H9 (cell line): ENCODE measurements around the gene MGAT5B. TPM values are rescaled to one million over a fixed set of nuclear protein-coding genes. Genes with fewer than 3 reads are reported as not detected.

Source experiments
- DNase-seq: peaks from one replicate; pipeline ENCODE4 v3.0.0-alpha.2; 2017
- H2AFZ ChIP-seq: one replicate; pipeline ENCODE4 v1.6.1; 2013; ENCODE audit warnings: mild to moderate bottlenecking, low read length, control low read depth, moderate library complexity
- H2AK5ac ChIP-seq: 2 replicates; pipeline ENCODE4 v1.6.1; 2013; ENCODE audit warnings: low read length, control low read depth, mixed read lengths; ENCODE audit not compliant: insufficient read length
- H2BK120ac ChIP-seq: one replicate; pipeline ENCODE4 v1.6.1; 2013; ENCODE audit warnings: low read depth, mild to moderate bottlenecking, low read length, control low read depth, inconsistent platforms; ENCODE audit not compliant: poor library complexity, severe bottlenecking
- H2BK12ac ChIP-seq: 2 replicates; pipeline ENCODE4 v1.6.1; 2013; ENCODE audit warnings: low read length, control low read depth, mixed read lengths, low read depth; ENCODE audit not compliant: insufficient read length
- H2BK15ac ChIP-seq: 2 replicates; pipeline ENCODE4 v1.6.1; 2013; ENCODE audit warnings: low read depth, low read length, control low read depth
- H2BK20ac ChIP-seq: one replicate; pipeline ENCODE4 v1.6.1; 2013; ENCODE audit warnings: low read depth, mild to moderate bottlenecking, low read length, control low read depth, inconsistent platforms; ENCODE audit not compliant: poor library complexity, severe bottlenecking
- H2BK5ac ChIP-seq: 2 replicates; pipeline ENCODE4 v1.6.1; 2013; ENCODE audit warnings: low read length, control low read depth, mixed read lengths; ENCODE audit not compliant: insufficient read length
- H3K14ac ChIP-seq: 2 replicates; pipeline ENCODE4 v1.6.1; 2013; ENCODE audit warnings: low read length, control low read depth; ENCODE audit not compliant: insufficient read depth
- H3K18ac ChIP-seq: 2 replicates; pipeline ENCODE4 v1.6.1; 2013; ENCODE audit warnings: low read depth, mild to moderate bottlenecking, mixed read lengths, low read length, control low read depth; ENCODE audit not compliant: insufficient read length
- H3K23ac ChIP-seq: 2 replicates; pipeline ENCODE4 v1.6.1; 2013; ENCODE audit warnings: low read length, control low read depth, mixed read lengths, low read depth; ENCODE audit not compliant: insufficient read length
- H3K23me2 ChIP-seq: 2 replicates; pipeline ENCODE4 v1.6.1; 2013; ENCODE audit warnings: low read depth, mild to moderate bottlenecking, mixed read lengths, low read length, control low read depth; ENCODE audit not compliant: insufficient read length, poor library complexity, severe bottlenecking
- H3K27ac ChIP-seq: 2 replicates; pipeline ENCODE4 v1.5.1; 2013; ENCODE audit warnings: low read length, control low read depth, mixed read lengths, low read depth; ENCODE audit not compliant: insufficient read length
- H3K27me3 ChIP-seq: 2 replicates; pipeline ENCODE4 v1.6.1; 2013; ENCODE audit warnings: low read length, control low read depth, inconsistent platforms; ENCODE audit not compliant: insufficient read depth
- H3K4ac ChIP-seq: 2 replicates; pipeline ENCODE4 v1.6.1; 2013; ENCODE audit warnings: low read depth, mild to moderate bottlenecking, control low read depth, inconsistent platforms, low read length, moderate library complexity
- H3K4me1 ChIP-seq: 2 replicates; pipeline ENCODE4 v1.6.1; 2013; ENCODE audit warnings: low read length, control low read depth, inconsistent platforms; ENCODE audit not compliant: insufficient read depth
- H3K4me2 ChIP-seq: 2 replicates; pipeline ENCODE4 v1.6.1; 2013; ENCODE audit warnings: low read length, control low read depth, mixed read lengths; ENCODE audit not compliant: insufficient read length, insufficient read depth
- H3K56ac ChIP-seq: 2 replicates; pipeline ENCODE4 v1.6.1; 2013; ENCODE audit warnings: low read depth, mild to moderate bottlenecking, mixed read lengths, low read length, control low read depth; ENCODE audit not compliant: insufficient read length
- H3K79me1 ChIP-seq: 2 replicates; pipeline ENCODE4 v1.6.1; 2013; ENCODE audit warnings: low read depth, mild to moderate bottlenecking, moderate library complexity, low read length, control low read depth, inconsistent platforms; ENCODE audit not compliant: insufficient read depth, poor library complexity, severe bottlenecking
- H3K79me2 ChIP-seq: 2 replicates; pipeline ENCODE4 v1.6.1; 2013; ENCODE audit warnings: low read length, control low read depth, inconsistent platforms; ENCODE audit not compliant: insufficient read depth
- H3K9ac ChIP-seq: 2 replicates; pipeline ENCODE4 v1.6.1; 2013; ENCODE audit warnings: low read length, control low read depth, mixed read lengths; ENCODE audit not compliant: insufficient read length; ENCODE audit errors: extremely low read depth
- H3K9me3 ChIP-seq: one replicate; pipeline ENCODE4 v1.6.1; 2013; ENCODE audit warnings: low read depth, low read length, inconsistent platforms; ENCODE audit not compliant: control insufficient read depth
- H3T11ph ChIP-seq: one replicate; pipeline ENCODE4 v1.6.1; 2013; ENCODE audit warnings: mild to moderate bottlenecking, low read length, control low read depth, inconsistent platforms
- H4K20me1 ChIP-seq: one replicate; pipeline ENCODE4 v1.6.1; 2013; ENCODE audit not compliant: control insufficient read depth, insufficient read length, insufficient read depth
- H4K5ac ChIP-seq: 2 replicates; pipeline ENCODE4 v1.6.1; 2013; ENCODE audit warnings: low read depth, mild to moderate bottlenecking, mixed read lengths, low read length, control low read depth; ENCODE audit not compliant: insufficient read length
- H4K8ac ChIP-seq: replicated peaks from 2 replicates; pipeline ENCODE4 v1.6.1; 2013; ENCODE audit warnings: low read length, control low read depth, mixed read lengths, low read depth; ENCODE audit not compliant: insufficient read length
- H4K91ac ChIP-seq: 2 replicates; pipeline ENCODE4 v1.6.1; 2013; ENCODE audit warnings: low read depth, mild to moderate bottlenecking, moderate library complexity, mixed read lengths, low read length, control low read depth; ENCODE audit not compliant: insufficient read length
- H3K27ac Mint-ChIP-seq, 3 experiments: 2 replicates in 2 of 3; 3 replicates in 1 of 3; pipeline ENCODE4 v1.8.0; 2020 to 2021; ENCODE audit warnings: mixed read lengths in 3 of 3, mild to moderate bottlenecking in 1 of 3, moderate library complexity in 1 of 3
- H3K27me3 Mint-ChIP-seq: 2 replicates; pipeline ENCODE4 v1.8.0; 2021; ENCODE audit warnings: low read depth, mild to moderate bottlenecking, moderate library complexity, mixed read lengths
- H3K36me3 Mint-ChIP-seq, 3 experiments: 2 replicates in 2 of 3; 3 replicates in 1 of 3; pipeline ENCODE4 v1.8.0; 2020 to 2021; ENCODE audit warnings: low read depth in 3 of 3, mixed read lengths in 3 of 3; ENCODE audit not compliant: insufficient read depth in 1 of 3
- H3K4me1 Mint-ChIP-seq, 2 experiments: 2 replicates each; pipeline ENCODE4 v1.8.0; 2020; ENCODE audit warnings: mixed read lengths in 2 of 2
- H3K4me3 Mint-ChIP-seq, 2 experiments: 2 replicates in 1 of 2; 3 replicates in 1 of 2; pipeline ENCODE4 v1.8.0; 2020 to 2021; ENCODE audit warnings: mild to moderate bottlenecking in 2 of 2, mixed read lengths in 2 of 2, moderate library complexity in 1 of 2
- H3K9me3 Mint-ChIP-seq, 2 experiments: 2 replicates in 1 of 2; 3 replicates in 1 of 2; pipeline ENCODE4 v1.8.0; 2020; ENCODE audit warnings: mild to moderate bottlenecking in 2 of 2, mixed read lengths in 2 of 2, moderate library complexity in 1 of 2
- CTCF ChIP-seq: fragments of 200-600 bp; sonication (generic); conservative IDR thresholded peaks from 3 replicates; pipeline ENCODE4 v1.8.0; 2021; ENCODE audit warnings: antibody characterized with exemption, mild to moderate bottlenecking
- WGBS: extraction: QIAGEN DNeasy Blood & Tissue Kit; methylation state at CpG from one replicate; pipeline ENCODE4 v1.1.7; 2013; ENCODE audit warnings: missing lambda C conversion rate, low lambda C conversion rate, mixed read lengths; ENCODE audit not compliant: insufficient read length; ENCODE audit errors: extremely low coverage; 5-methylcytosine and 5-hydroxymethylcytosine counted together
- total RNA-seq: library from RNA; stranded (reverse); gene quantifications from 2 replicates; pipeline ENCODE4 v1.2.1, GENCODE V29; 2021

MGAT5B gene
- total RNA-seq, 1 experiment from 2014 or later = 4.9 TPM

- no peak overlapping the region for H2BK12ac ChIP-seq
- TF ChIP-seq CTCF = no peak
- H3K27me3 ChIP-seq = no peaks in the 10 kb centered on the region
- H3K9ac ChIP-seq = no peak overlapping the region
- H2BK120ac ChIP-seq = no peak overlapping the region
- no peak overlapping the region for H3K18ac ChIP-seq
- no peak overlapping the region for H4K91ac ChIP-seq
- no peak overlapping the region for H2AK5ac ChIP-seq
- Mint-ChIP-seq H3K27me3 (peaks cover 3% of the 10 kb centered on the region; the same call in 1 of the 2 replicates), H3K4me3 (no peak overlapping the region; a peak in 1 of 5 replicates), H3K9me3 (no peaks in the 10 kb centered on the region; a peak in 1 of 5 replicates), H3K27ac (no peak overlapping the region), H3K36me3 (no peaks in the 10 kb centered on the region), H3K4me1 (peaks cover 36 to 64% of the 10 kb centered on the region in 2 experiments)
- H3K14ac ChIP-seq = no peak overlapping the region
- H3K56ac ChIP-seq = no peak overlapping the region
- H4K20me1 ChIP-seq = no peaks in the 10 kb centered on the region
- peaks cover 11% of the 10 kb centered on the region; the same call in 1 of the 2 replicates for H3K4me1 ChIP-seq
- WGBS = no CpG with 5 or more reads among the region's 5 CpGs
- no peak overlapping the region for H2BK20ac ChIP-seq
- H4K8ac ChIP-seq = no peak overlapping the region
- H2AFZ ChIP-seq = no peak overlapping the region
- no peak for DNase-seq
- no peak overlapping the region for H3K27ac ChIP-seq
- H3K9me3 ChIP-seq = no peaks in the 10 kb centered on the region
- no peak overlapping the region for H3T11ph ChIP-seq
- H2BK5ac ChIP-seq = no peak overlapping the region
- no peaks in the 10 kb centered on the region for H3K79me2 ChIP-seq
- H3K23me2 ChIP-seq = peaks cover 4% of the 10 kb centered on the region
- H4K5ac ChIP-seq = no peak overlapping the region
- H3K79me1 ChIP-seq = no peaks in the 10 kb centered on the region
- no peak overlapping the region for H3K4me2 ChIP-seq
- no peak overlapping the region for H3K4ac ChIP-seq
- no peak overlapping the region for H2BK15ac ChIP-seq
- no peak overlapping the region for H3K23ac ChIP-seq
These were observed 125.4 kb downstream of the MGAT5B start for GRCh38 chr17:76993651-76994050.
